Measurements from ENCODE around the gene ZNF750.

GRCh38 chr17:82806645-82807044, 33.2 kb downstream of the ZNF750 start:
- TF ChIP-seq POLR2A (IDR thresholded peaks at IDR 0.05; ENCODE audit: low read length) (no peak), GATA1 (IDR thresholded peaks at IDR 0.05; ENCODE audit: low read depth, low read length) (no peak)
